Loucy (cell line): ENCODE measurements around the gene NRCAM.

Experiments
- EZH2phosphoT487 ChIP-seq: fragments of 200-600 bp; IDR thresholded peaks from 2 replicates; pipeline ENCODE4 v1.6.1; 2018; ENCODE audit warnings: antibody characterized with exemption, mild to moderate bottlenecking, moderate library complexity, borderline replicate concordance
- TF ChIP-seq, protein P1 (sequence below): fragments of 200-600 bp; sonication (generic); conservative IDR thresholded peaks from 2 replicates; pipeline ENCODE4 v1.5.1; 2014; ENCODE audit warnings: mild to moderate bottlenecking, antibody characterized with exemption, low read length

DNA sequence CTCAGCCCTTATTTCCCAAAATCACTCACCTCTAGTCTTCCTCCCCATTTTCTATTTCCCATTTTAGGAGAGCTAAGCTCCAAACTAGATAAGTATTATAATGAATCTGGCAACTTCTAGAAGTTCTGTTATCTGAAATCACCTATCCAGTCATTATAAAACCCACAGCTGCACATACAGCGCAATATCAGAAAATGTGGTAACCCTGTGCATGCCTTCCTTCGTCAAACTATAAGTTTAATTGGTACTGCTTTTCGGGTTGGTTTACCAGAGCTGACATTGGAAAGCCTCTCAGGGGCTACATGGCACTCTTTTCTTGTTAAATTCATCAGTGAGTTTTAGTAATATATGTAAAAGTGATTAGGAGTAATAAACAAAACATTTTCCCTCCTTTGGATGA is 327.7 kb downstream of the NRCAM start:
- TF ChIP-seq, protein P1, sequence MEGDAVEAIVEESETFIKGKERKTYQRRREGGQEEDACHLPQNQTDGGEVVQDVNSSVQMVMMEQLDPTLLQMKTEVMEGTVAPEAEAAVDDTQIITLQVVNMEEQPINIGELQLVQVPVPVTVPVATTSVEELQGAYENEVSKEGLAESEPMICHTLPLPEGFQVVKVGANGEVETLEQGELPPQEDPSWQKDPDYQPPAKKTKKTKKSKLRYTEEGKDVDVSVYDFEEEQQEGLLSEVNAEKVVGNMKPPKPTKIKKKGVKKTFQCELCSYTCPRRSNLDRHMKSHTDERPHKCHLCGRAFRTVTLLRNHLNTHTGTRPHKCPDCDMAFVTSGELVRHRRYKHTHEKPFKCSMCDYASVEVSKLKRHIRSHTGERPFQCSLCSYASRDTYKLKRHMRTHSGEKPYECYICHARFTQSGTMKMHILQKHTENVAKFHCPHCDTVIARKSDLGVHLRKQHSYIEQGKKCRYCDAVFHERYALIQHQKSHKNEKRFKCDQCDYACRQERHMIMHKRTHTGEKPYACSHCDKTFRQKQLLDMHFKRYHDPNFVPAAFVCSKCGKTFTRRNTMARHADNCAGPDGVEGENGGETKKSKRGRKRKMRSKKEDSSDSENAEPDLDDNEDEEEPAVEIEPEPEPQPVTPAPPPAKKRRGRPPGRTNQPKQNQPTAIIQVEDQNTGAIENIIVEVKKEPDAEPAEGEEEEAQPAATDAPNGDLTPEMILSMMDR, result no peak
- no peak for TF ChIP-seq EZH2phosphoT487
